Activated CD4-positive, CD25-positive, alpha-beta regulatory T cell treated with anti-CD3 and anti-CD28 coated beads, Interleukin-2, amount 50 U/mL, for 16 hours (primary cell): ENCODE data around the gene ERVW-1.
"Not testable (repeated sequence)": the region's sequence is repeated elsewhere in the genome, so short reads cannot be mapped to it uniquely, and the experiment has no call there.

Experiments used
- DNase-seq: peaks from one replicate; pipeline ENCODE4 v3.0.0-alpha.2; 2020; ENCODE audit warnings: low read depth, low spot score

The ERVW-1 gene

GRCh38 chr7:92477681-92478080 lies at the start of gene ERVW-1:
Gene ERVW-1 (minus strand): TSS chr7:92477946. CDS start chr7:92470381, 7,565 bp downstream.
- DNase-seq, result not testable (repeated sequence)

- no peak for DNase-seq
These were observed 45.4 kb upstream of the ERVW-1 start for GRCh38 chr7:92523110-92523509.

DNA sequence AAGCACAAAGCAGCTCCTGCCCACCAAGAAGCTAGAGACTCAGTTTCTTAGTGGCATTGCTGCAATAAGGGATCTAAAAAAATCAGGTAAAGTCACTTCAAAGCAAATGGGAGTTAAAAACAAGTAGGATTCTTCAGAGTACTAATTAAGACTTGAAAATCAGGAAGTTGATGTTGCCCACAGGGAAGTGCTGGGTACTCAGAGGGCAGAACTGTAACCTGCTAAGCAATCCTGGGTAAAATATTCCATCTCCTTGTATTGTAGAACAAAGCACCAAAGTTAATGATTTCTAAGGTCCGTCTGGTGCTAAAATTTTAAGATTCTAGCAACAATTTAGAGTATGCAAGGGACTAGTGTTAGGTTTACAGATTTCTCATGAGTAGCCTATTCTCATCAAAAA lies 42.3 kb upstream of the ERVW-1 start:
- no peak for DNase-seq

- DNase-seq, result no peak
These were observed 39.9 kb upstream of the ERVW-1 start for GRCh38 chr7:92517631-92518030.

GRCh38 chr7:92513167-92513902 lies 35.6 kb upstream of the ERVW-1 start:
- no peak for DNase-seq

DNA sequence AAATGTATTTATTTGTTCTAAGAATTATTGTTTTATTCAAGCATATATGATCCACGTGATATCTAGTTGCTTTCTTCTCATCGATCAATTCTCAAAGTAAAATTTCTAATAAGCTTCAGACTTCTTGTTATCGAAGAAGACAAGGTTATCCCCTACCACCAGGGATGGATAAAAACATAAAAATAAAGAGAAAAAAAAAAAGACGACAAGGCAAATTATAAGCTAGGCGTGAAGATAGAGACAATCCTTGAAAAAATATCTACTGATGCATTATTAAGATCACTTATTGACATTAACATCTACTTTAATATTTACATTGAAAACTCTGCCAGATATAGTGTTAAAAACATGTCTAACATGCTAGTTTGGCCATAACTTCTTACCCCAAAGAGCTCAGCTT lies 31.2 kb upstream of the ERVW-1 start:
- no peak for DNase-seq

DNA sequence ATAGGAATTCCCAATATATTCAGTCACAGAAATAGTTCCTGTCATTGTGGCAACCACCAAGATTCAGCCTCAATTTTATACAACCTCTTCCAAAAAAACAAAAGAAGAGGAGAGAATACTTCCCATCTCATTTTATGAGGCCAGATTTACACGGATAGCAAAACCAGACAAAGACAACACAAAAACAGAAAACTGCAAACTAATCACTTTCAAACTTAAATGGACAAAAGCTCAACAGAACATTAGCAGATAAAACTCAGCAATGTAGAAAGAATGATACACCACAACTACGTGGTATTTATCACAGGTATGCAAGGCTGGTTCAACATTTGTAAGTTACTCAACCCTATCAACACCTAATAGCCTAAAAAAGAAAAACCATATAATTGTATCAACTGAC lies 28.6 kb upstream of the ERVW-1 start:
- DNase-seq, result no peak

DNA sequence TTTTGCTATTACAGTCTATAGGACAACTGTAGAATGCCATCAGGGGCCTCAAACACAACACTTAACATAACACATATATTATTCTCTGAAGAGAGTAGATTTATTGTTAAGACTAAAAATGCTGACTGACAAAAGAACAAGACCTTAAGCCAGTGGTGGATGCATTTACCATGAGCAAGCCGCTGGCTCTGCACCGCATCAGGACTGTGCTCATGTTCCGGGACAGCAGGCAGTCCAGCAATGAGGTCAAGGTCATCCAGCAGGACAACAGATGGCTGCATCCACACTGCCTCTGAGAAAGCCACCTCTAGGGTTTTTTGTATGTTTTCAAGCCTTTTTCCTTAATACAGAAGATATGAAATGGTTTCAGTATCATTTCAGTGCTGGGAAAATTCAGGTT lies 26.8 kb upstream of the ERVW-1 start:
- DNase-seq, result no peak

DNA sequence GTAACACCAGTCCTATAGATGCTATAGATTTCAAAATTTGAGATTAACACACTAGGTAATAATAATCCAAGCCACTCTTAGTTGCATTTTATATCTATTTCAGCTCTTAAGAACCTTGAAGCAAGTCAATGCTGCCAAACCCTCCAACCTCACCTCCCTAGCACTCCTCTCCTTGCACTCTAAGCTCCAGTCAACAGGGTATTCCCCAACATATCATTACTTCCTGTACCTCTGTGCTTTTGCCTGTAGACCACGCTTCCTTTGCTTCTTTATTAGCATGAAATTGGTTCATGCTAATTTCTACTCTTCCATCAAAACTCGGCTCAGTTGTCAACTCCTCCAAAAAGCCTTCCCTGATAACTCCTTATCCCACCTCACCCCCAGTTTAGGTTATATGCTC lies 26.0 kb upstream of the ERVW-1 start:
- DNase-seq, result no peak

DNA sequence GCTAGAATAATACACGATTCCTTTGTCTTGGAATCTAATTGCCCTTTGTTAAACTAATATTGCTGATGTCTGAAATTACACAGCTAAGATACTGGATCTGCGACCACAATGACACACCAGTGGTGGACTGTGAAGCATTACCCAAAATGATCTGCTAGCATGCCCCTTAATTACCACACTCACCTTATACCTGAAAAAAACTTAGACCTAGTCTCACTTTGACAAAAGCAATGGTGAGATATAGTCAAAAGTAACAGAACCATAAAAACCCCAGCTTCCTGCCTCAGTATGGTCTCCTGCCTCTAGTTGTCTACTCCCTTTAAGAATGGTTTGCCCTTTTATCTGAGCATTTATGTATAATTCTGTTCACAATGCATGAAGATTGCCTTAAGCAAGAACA lies 20.8 kb upstream of the ERVW-1 start:
- DNase-seq, result no peak

DNA sequence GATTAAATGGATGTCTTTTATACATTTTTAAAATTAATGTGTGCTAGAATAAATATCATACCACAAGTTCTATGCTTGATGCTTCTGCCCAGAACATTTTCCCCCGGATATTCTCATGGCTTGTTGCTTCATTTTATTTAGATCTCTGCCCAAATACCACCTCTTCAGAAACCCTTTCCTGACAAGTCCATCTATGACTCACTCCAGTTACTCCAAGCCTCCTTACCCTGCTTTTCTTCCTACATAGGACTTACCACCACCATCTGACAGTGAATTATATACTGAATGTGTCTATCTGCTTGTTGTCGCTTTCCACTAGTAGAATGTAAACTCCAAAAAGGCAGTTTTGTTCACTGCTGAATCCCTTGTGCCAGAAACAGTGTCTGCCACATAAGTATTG lies 19.1 kb upstream of the ERVW-1 start:
- DNase-seq, result no peak

DNA sequence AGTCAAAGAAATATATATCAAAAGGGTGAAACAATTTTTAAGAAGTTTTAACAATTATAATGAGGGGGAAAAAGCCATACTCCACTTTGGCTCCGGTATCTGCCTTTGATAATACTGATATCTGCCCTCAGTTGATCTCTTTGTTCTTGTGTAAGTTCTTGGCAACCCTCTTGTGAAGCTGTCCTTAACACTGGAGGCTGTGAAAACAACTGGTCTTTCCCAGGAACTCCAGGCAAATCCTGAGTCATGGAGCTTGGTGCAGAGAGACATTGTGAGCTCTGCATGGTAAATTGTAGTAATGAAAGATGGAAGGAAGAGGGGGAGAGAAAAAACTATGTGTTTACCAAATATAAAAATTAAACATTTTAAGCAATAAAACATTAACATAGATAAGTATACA lies 11.9 kb upstream of the ERVW-1 start:
- DNase-seq, result no peak

- DNase-seq, result no peak
These were observed 10.1 kb upstream of the ERVW-1 start for GRCh38 chr7:92487804-92488203.

- no peak for DNase-seq
These were observed 8.2 kb upstream of the ERVW-1 start for GRCh38 chr7:92485974-92486373.

- DNase-seq, result no peak
These were observed 7.6 kb upstream of the ERVW-1 start for GRCh38 chr7:92485267-92485892.

DNA sequence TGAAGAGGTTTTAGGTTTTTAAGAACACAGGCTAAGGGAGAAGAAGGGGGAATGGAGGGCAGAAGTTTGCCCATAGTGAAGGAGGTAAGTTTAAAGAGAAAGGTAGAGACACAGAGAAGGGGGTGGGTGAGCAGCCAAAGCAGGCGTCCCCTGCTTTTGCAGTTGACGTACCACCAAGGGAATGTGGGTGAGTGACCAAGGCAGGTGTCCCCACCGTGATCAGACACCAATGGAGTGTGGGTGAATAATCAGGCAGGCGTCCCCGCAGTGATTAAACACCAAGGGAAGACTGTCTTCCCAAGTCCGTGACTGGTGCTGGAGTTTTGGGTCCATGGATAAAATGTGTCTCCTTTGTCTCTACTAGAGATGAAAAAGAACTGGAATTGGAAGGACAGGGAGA lies 6.5 kb upstream of the ERVW-1 start:
- not testable (repeated sequence) for DNase-seq

- DNase-seq, result not testable (repeated sequence)
These were observed 5.9 kb upstream of the ERVW-1 start for GRCh38 chr7:92483624-92484023.

DNA sequence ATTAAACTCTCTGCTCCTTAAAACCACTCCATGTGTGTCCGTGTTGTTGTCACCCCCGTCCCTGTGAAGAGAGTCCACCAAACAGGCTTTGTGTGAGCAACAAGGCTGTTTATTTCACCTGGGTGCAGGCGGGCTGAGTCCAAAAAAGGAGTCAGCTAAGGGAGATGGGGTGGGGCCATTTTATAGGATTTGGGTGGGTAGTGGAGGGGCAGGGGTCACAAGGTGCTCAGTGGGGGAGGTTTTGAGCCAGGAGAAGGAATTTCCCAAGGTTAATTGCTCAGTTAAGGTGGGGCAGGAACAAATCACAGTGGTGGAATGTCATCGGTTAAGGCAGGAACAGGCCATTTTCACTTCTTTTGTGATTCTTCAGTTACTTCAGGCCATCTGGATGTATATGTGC lies 1.4 kb upstream of the ERVW-1 start:
- DNase-seq, result not testable (repeated sequence)

GRCh38 chr7:92478711-92479110 lies 965 bp upstream of the ERVW-1 start:
- no peak for DNase-seq

DNA sequence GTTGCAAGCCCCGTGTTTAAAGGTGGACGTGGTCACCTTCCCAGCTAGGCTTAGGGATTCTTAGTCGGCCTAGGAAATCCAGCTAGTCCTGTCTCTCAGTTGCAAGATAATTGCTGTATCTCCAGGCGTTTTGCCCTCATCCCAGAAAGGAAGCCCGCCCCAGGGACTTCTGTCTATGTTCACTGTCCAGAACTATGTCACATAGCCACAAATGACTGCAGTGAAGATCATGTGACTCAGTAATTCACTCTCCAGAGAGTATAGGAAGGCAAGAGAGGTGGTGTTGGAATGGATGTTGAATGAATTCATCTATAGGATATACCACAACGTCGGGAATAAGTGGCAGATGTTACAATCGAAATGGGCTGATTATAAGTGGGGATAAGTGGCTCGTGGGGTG lies 349 bp upstream of the ERVW-1 start:
- DNase-seq, result no peak

DNA sequence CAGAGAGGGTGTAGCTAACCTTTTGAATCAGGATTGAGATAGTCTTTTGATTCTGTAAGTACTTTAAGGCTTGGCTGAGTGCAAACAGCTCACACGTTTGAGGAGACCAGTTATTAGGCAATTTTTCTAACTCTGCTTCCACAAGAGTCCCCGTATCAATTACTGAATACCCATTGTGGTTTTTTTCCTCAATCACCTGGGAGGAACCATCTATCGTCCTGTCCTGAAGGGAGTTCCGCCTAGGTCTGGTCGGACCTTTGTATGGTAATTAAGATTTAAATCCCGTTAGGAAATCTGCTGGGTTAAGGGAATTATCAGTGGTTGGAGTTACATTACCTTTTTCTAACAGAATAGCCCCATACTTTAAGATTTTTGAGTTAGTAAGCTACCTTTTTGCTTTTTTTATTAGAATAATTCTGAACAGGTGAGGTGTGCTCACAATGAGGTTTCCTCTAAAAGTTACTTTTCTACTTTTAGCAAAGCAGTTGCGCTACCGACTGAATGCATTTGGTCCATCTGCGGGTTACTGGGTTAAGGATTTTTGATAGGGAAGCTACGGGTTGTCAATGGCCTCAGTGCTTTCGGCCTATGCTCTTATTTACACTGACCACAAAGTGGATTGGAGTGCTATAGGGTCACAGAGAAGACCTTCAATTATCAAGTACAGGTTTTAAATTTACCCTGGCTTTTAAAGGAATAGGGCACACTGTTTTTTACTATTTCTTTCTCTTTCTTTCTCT lies 1.7 kb downstream of the ERVW-1 start:
- not testable (repeated sequence) for DNase-seq

- not testable (repeated sequence) for DNase-seq
These were observed 2.4 kb downstream of the ERVW-1 start for GRCh38 chr7:92475261-92475770.
